SK-N-SH (cell line): Measurements from ENCODE around the gene ZNF692. TPM values are rescaled to one million over a fixed set of nuclear protein-coding genes. Genes with fewer than 3 reads are reported as not detected.

ENCODE experiments used
- CTCF ChIA-PET: fragments of 300-600, 350-600 bp; formaldehyde crosslinking; extraction: SDS; loops from one replicate; lab custom pipeline; 2021; lab: Yijun Ruan, JAX
- POLR2A ChIA-PET: fragments of 350-600 bp; sonication (Branson Sonifier 250); formaldehyde crosslinking; extraction: SDS; loops from one replicate; lab custom pipeline; 2020; ENCODE audit warnings: antibody characterized with exemption, inconsistent platforms; lab: Yijun Ruan, JAX
- DNase-seq: peaks from one replicate; pipeline ENCODE4 v3.0.0; 2012
- H2AFZ ChIP-seq: fragments of 200-600 bp; sonication (generic); 2 replicates; pipeline ENCODE4 v1.8.1; 2016; ENCODE audit warnings: antibody characterized with exemption, mild to moderate bottlenecking, low read depth
- H3F3A ChIP-seq: fragments of 200-600 bp; sonication (generic); replicated peaks from 2 replicates; pipeline ENCODE3; 2016; ENCODE audit warnings: antibody characterized with exemption, mild to moderate bottlenecking; ENCODE audit not compliant: insufficient read depth
- H3K27ac ChIP-seq, 2 experiments: fragments of 200-500 bp in 1 of 2; fragments of 200-600 bp in 1 of 2; sonication (Bioruptor generic) in 1 of 2; sonication (generic), shearing (Covaris generic) in 1 of 2; 2 replicates each; pipeline versions ENCODE4 v1.5.1 to v1.6.1; 2014 to 2016; ENCODE audit warnings: low read depth in 2 of 2, inconsistent platforms in 1 of 2, low read length in 1 of 2, mild to moderate bottlenecking in 1 of 2, mixed read lengths in 1 of 2
- H3K27me3 ChIP-seq: fragments of 200-600 bp; sonication (generic), shearing (Covaris generic); 2 replicates; pipeline ENCODE4 v1.6.1; 2016; ENCODE audit warnings: mixed run types; ENCODE audit not compliant: insufficient read depth
- H3K36me3 ChIP-seq, 2 experiments: fragments of 200-500 bp in 1 of 2; fragments of 200-600 bp in 1 of 2; sonication (Bioruptor generic) in 1 of 2; sonication (generic) in 1 of 2; replicated peaks in 1 of 2; 2 replicates each; pipeline versions ENCODE3 to v1.5.1; 2014 to 2016; ENCODE audit warnings: low read length in 1 of 2, mild to moderate bottlenecking in 1 of 2; ENCODE audit not compliant: insufficient read depth in 2 of 2, control insufficient read depth in 1 of 2
- H3K4me1 ChIP-seq, 2 experiments: fragments of 200-500 bp in 1 of 2; fragments of 200-600 bp in 1 of 2; sonication (Bioruptor generic) in 1 of 2; sonication (generic), shearing (Covaris generic) in 1 of 2; 2 replicates each; pipeline versions ENCODE4 v1.5.1 to v1.6.1; 2014 to 2016; ENCODE audit warnings: low read depth in 1 of 2, low read length in 1 of 2, mixed run types in 1 of 2; ENCODE audit not compliant: insufficient read depth in 2 of 2, control insufficient read depth in 1 of 2
- H3K4me2 ChIP-seq: fragments of 200-600 bp; sonication (generic), shearing (Covaris generic); 2 replicates; pipeline ENCODE4 v1.6.1; 2017; ENCODE audit warnings: mixed run types
- H3K4me3 ChIP-seq, 2 experiments: fragments of 200-500 bp in 1 of 2; fragments of 200-600 bp in 1 of 2; sonication (Bioruptor generic) in 1 of 2; sonication (generic), shearing (Covaris generic) in 1 of 2; 2 replicates each; pipeline versions ENCODE4 v1.5.1 to v1.8.1; 2014 to 2016; ENCODE audit warnings: low read depth in 2 of 2, inconsistent platforms in 1 of 2, low read length in 1 of 2, mild to moderate bottlenecking in 1 of 2, mixed read lengths in 1 of 2, moderate library complexity in 1 of 2
- H3K79me2 ChIP-seq: fragments of 200-600 bp; sonication (generic); 2 replicates; pipeline ENCODE4 v1.8.1; 2017; ENCODE audit warnings: mild to moderate bottlenecking; ENCODE audit not compliant: insufficient read depth
- H3K9ac ChIP-seq: fragments of 200-600 bp; sonication (generic); 2 replicates; pipeline ENCODE4 v1.6.1; 2017; ENCODE audit warnings: mixed run types
- H3K9me2 ChIP-seq: fragments of 200-600 bp; sonication (generic); 2 replicates; pipeline ENCODE4 v1.6.1; 2017; ENCODE audit warnings: mixed run types
- H3K9me3 ChIP-seq: fragments of 200-600 bp; sonication (generic); 2 replicates; pipeline ENCODE4 v1.6.1; 2017; ENCODE audit warnings: mixed run types, mild to moderate bottlenecking, moderate library complexity
- H4K20me1 ChIP-seq: fragments of 200-600 bp; sonication (generic); 2 replicates; pipeline ENCODE4 v1.6.1; 2017; ENCODE audit warnings: mild to moderate bottlenecking, mixed run types; ENCODE audit not compliant: insufficient read depth
- GATA2 ChIP-seq: sonication (generic); formaldehyde crosslinking; IDR thresholded peaks from 2 replicates; pipeline ENCODE4 v1.5.0; 2020; ENCODE audit warnings: mild to moderate bottlenecking, missing genetic modification reagents
- RAD21 ChIP-seq: IDR thresholded peaks from 2 replicates; pipeline ENCODE4 v1.6.1; 2012; ENCODE audit warnings: mild to moderate bottlenecking, low read length
- TAF1 ChIP-seq: IDR thresholded peaks from 2 replicates; pipeline ENCODE4 v1.6.1; 2012; ENCODE audit warnings: low read depth, mild to moderate bottlenecking, low read length, moderate library complexity, borderline replicate concordance
- WGBS: methylation state at CpG from one replicate; pipeline ENCODE4 v1.1.6; 2017; ENCODE audit warnings: low lambda C conversion rate; 5-methylcytosine and 5-hydroxymethylcytosine counted together
- polyA plus RNA-seq, 3 experiments: library from polyadenylated mRNA; depleted of rRNA; stranded (reverse); fragments of >200 nt; gene quantifications; 2 replicates each; pipeline ENCODE4 v1.2.3, GENCODE V29; 2012
- small RNA-seq, 7 experiments: library from RNA; depleted of rRNA; stranded (forward); fragments of <200 nt; gene quantifications; one replicate each; pipeline ENCODE3, GENCODE V24; 2012
- TF ChIP-seq, protein P1 (sequence below): fragments of 200-600 bp; sonication (generic); IDR thresholded peaks from 2 replicates; pipeline ENCODE4 v1.6.1; 2017; ENCODE audit warnings: antibody characterized with exemption, mild to moderate bottlenecking, moderate library complexity

The ZNF692 gene
- polyA plus RNA-seq, 1 of the 3 experiments (the other 2 are of a cell fraction) = 47.0 TPM

DNA sequence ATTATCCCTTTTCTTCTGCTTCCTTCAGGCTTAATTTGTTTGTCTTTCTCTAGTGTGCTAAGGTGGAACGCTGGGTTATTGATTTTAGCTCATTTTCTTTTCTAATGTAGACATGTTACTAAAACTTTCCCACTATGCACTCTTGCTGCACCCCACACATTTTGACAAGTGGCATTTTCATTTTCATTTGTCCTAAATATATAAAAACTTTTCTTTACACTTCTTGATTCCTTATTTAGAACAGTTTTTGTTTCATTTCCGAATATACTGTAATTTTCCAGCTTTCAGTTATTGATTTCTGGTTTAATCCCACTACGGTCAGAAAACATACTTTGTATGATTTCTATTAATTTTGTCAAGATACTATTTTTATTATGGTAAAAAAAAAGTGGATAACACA is 58.4 kb downstream of the ZNF692 start:
- ChIA-PET CTCF (interaction anchor here (0.6 to 1.3 kb wide), 3 partner anchors 11 to 181 kb away, joined by 3 to 5 read pairs (median 3); no protein-coding TSS in a partner anchor), POLR2A (no interaction called here)
- H3K4me1 ChIP-seq = no peaks in the 10 kb centered on the region; a peak in 1 of 4 replicates

More for the DNA sequence above, 58.4 kb downstream of the ZNF692 start:
- WGBS = 5% methylated on average over 3 of the region's 3 CpGs
- Histone ChIP-seq H3K9ac (no peak overlapping the region), H3K27me3 (peaks cover 32% of the 10 kb centered on the region; the same call in 1 of the 2 replicates), H4K20me1 (no peaks in the 10 kb centered on the region), H3K27ac (no peak overlapping the region), H3K9me2 (no peaks in the 10 kb centered on the region), H3K79me2 (no peaks in the 10 kb centered on the region), H3K36me3 (no peaks in the 10 kb centered on the region), H3K9me3 (no peaks in the 10 kb centered on the region), H3F3A (no peaks in the 10 kb centered on the region), H2AFZ (no peak overlapping the region), H3K4me2 (no peak overlapping the region), H3K4me3 (no peak overlapping the region)
- no peak for DNase-seq
- TF ChIP-seq, protein P1, sequence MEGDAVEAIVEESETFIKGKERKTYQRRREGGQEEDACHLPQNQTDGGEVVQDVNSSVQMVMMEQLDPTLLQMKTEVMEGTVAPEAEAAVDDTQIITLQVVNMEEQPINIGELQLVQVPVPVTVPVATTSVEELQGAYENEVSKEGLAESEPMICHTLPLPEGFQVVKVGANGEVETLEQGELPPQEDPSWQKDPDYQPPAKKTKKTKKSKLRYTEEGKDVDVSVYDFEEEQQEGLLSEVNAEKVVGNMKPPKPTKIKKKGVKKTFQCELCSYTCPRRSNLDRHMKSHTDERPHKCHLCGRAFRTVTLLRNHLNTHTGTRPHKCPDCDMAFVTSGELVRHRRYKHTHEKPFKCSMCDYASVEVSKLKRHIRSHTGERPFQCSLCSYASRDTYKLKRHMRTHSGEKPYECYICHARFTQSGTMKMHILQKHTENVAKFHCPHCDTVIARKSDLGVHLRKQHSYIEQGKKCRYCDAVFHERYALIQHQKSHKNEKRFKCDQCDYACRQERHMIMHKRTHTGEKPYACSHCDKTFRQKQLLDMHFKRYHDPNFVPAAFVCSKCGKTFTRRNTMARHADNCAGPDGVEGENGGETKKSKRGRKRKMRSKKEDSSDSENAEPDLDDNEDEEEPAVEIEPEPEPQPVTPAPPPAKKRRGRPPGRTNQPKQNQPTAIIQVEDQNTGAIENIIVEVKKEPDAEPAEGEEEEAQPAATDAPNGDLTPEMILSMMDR = no peak
- TF ChIP-seq RAD21 = no peak
- TF ChIP-seq GATA2 (CRISPR knock-in tag) = no peak
- no peak for TF ChIP-seq TAF1

Small RNA genes within 50 kb of the gene (small RNA-seq; reads per million reads assigned to genes)
- gene MIR3124 = 0 reads per million in 7 experiments

Other genes with a start within 250 kb of the ZNF692 start
- not detected in 2 replicates for gene OR2T11, start 224.0 kb downstream of the ZNF692 start, polyA plus RNA-seq (2012; rRNA removed)
- gene OR2T35, start 213.8 kb downstream of the ZNF692 start, polyA plus RNA-seq (2012; rRNA removed) = not detected in 2 replicates
- not detected in 2 replicates for gene OR2T27, start 203.6 kb downstream of the ZNF692 start, polyA plus RNA-seq (2012; rRNA removed)
- not detected in 2 replicates for gene OR14I1, start 156.3 kb downstream of the ZNF692 start, polyA plus RNA-seq (2012; rRNA removed)
- gene LYPD8, start 103.3 kb downstream of the ZNF692 start, polyA plus RNA-seq (2012; rRNA removed) = 1.5 and 1.6 TPM in 2 replicates
- gene SH3BP5L, start 33.2 kb downstream of the ZNF692 start, polyA plus RNA-seq (2012; rRNA removed) = 32.1 and 37.3 TPM in 2 replicates
- 14.2 and 16.0 TPM in 2 replicates for gene ZNF672, start 20.9 kb downstream of the ZNF692 start, polyA plus RNA-seq (2012; rRNA removed)
- gene PGBD2, start 47.1 kb upstream of the ZNF692 start, polyA plus RNA-seq (2012; rRNA removed) = 6.4 and 9.9 TPM in 2 replicates